WI38 (cell line): ENCODE results near the gene BCLAF3.

Source experiments
- H3K4me3 ChIP-seq: 2 replicates; pipeline ENCODE4 v1.5.1; 2011; ENCODE audit warnings: low read depth, mild to moderate bottlenecking, control low read depth, low read length
- TF ChIP-seq, protein P1 (sequence below): IDR thresholded peaks from 2 replicates; pipeline ENCODE4 v1.5.1; 2012; ENCODE audit warnings: low read depth, mild to moderate bottlenecking, control low read depth, low read length

BCLAF3 gene

DNA sequence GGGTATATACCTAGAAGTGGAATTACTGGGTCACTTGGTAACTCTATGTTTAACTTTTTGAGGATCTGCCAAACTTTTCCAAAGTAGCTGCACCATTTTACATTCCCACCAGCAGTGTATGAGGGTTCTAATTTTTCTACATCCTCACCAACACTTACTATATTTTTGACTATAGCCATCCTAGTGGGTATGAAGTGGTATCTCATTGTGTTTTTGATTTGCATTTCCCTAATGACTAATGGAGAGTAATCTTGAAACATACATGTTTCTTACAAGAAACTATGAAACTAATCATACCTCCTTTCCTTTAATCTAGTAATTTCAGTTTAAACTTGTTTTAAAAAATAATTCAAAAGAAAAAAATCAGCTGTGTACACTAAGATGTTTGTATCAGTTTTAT is 17.9 kb downstream of the BCLAF3 start:
- no peak overlapping the region for H3K4me3 ChIP-seq
- TF ChIP-seq, protein P1, sequence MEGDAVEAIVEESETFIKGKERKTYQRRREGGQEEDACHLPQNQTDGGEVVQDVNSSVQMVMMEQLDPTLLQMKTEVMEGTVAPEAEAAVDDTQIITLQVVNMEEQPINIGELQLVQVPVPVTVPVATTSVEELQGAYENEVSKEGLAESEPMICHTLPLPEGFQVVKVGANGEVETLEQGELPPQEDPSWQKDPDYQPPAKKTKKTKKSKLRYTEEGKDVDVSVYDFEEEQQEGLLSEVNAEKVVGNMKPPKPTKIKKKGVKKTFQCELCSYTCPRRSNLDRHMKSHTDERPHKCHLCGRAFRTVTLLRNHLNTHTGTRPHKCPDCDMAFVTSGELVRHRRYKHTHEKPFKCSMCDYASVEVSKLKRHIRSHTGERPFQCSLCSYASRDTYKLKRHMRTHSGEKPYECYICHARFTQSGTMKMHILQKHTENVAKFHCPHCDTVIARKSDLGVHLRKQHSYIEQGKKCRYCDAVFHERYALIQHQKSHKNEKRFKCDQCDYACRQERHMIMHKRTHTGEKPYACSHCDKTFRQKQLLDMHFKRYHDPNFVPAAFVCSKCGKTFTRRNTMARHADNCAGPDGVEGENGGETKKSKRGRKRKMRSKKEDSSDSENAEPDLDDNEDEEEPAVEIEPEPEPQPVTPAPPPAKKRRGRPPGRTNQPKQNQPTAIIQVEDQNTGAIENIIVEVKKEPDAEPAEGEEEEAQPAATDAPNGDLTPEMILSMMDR = no peak

DNA sequence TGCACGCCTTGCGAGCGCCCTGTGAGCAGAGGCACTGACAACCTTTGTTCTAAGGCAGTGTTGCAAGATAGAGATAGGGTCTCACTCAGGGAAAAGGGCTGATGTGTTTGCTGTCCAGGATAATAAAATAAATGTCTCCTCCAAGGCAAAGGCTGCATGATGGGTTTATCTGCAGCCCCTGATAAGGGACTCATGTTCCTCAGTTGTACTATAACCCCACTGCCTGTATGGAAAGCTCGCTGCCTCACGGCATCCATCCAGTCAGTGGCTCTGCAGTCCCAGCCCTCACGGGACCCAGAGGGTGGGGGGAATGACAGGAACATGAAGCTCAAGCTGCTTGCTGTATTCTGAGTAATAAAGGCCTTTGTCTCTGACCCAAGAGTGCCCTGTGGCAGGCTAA is 22.6 kb downstream of the BCLAF3 start:
- TF ChIP-seq, protein P1 = no peak
- no peak overlapping the region for H3K4me3 ChIP-seq

DNA sequence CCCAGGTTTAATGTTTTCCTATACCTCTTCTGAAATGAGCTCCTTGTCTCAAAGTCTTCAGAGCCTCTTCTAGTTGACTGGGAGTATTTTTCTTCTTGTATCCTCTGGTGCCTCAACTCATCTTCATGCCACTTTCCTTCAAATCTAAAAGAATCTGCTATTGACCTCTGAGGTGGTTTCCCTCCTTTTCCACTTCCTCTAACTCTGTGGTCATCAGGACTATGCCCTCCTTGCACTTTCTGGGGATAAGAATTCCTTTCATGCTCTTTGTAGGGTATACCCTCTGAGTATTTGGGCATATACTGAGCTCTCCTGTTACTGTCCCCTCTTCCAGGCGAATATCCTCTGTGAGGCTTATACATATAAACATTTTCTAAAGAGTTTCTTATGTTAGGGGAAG is 24.8 kb downstream of the BCLAF3 start:
- TF ChIP-seq, protein P1 = no peak
- H3K4me3 ChIP-seq = no peak overlapping the region

DNA sequence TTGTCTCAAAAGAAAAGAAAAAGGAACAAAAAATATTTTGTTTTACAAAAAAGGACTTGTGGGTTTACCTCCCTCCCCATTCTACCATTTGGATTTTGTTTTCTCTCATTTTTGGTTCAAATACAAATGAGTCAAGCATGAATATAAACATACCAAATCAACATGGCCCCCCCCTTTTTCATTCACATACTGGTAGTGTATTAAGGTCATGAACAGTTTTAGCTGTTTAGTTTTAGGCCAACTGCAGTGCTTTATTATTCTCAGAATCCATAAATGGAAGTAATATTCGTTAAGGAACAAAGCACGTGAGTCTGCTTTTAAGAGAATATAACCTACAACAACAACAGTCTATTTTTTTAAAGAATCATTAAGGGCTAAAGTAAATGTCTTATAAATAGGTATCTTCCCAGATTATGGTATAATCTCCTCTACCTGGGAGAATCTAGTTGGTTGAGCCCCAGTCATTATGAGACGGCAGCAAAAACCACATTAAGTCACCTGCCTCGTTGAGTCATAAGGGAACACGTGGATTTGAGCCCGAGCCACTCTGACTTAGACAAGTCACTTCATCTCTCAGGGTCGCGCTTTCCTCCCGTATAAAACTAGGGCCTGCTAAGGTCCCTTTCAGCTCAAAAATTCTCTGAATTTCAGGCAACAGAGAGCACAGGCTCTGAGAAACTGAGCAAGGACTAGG is 26.7 kb downstream of the BCLAF3 start:
- TF ChIP-seq, protein P1 = no peak
- H3K4me3 ChIP-seq = no peak overlapping the region

DNA sequence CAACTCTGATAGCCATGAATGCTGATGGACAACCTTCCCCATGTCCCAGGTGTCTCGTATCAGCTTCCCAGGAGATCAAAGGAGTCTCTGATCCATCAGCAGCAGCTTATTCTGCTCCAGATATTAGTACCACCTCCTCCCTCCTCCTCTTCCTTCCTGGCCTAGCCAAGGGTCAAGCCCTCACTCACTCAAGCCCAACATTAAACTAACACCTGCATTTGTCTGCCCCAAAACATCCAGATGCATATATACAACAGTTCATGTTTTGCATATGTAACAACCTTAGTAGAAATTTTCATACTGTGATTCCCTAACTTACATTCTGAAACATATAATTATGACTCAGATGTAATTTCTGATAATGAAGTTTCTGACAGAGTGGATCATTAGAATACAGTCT is 29.9 kb downstream of the BCLAF3 start:
- no peak overlapping the region for H3K4me3 ChIP-seq

DNA sequence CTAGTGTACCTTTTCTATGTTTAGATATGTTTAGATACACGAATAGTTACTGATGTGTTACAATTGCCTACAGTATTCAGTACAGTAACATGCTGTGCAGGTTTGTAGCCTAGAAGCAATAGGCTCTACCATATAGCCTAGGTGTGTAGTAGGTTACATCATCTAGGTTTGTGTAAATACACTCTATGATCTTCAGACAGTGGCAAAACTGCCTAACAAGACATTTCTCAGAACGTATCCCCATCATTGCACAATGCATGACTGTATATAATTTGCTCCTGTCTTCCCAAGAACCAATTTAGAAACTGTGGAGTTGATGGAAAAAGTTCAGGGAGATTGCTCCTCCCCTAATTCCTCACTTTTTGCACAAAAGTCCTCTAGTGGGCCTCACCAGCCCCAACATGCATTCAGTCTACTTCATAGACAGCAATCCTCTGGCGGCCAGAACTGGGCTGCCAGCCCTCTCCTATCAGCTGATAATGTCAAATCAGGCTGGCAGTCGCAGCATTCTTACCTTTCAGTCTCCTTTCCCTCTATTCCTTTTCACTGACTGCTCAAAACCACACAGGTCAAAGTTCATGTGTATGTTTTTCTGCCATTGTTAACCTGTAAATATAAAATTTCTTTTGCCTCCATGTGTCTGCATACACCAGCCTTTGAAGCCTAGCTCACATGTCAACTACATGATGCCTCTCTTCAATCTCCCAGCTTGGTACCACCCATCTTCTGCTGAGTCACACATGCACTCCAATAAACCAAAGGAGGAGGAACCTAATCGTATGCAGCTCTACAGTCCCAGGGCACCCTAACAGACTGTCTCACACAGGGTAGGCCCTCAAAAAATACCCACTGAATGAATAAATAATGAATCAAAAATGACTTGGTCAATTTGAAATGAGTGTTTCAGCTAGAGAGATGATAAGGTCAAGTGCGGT is 32.0 kb downstream of the BCLAF3 start:
- no peak overlapping the region for H3K4me3 ChIP-seq
- TF ChIP-seq, protein P1 = no peak

More for the DNA sequence above, 29.9 kb downstream of the BCLAF3 start:
- TF ChIP-seq, protein P1 = no peak

DNA sequence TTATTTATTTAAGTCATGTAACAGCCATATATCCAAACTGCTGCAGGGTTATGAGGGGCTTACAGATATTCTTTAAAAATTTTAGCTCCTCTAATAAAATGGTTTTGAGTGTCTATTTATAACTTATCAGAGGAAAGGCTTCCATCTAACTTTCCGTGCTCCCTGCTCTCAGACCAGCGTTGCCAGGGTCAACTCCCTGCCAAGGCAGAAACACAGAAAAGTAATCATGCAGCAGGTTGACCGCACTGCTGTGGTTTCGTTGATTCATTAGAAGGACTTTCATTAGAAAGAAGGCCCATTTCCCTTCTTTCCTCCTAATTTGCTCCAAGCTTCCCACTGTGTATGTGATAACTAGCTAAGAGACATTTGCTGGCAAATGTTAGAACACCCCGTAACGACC is 33.9 kb downstream of the BCLAF3 start:
- TF ChIP-seq, protein P1 = no peak

More for the DNA sequence above, 33.9 kb downstream of the BCLAF3 start:
- H3K4me3 ChIP-seq = no peak overlapping the region
